H9 (cell line): Measurements from ENCODE around the gene SLC35E4. TPM values are rescaled to one million over a fixed set of nuclear protein-coding genes. Genes with fewer than 3 reads are reported as not detected.

ENCODE experiments used
- DNase-seq: peaks from one replicate; pipeline ENCODE4 v3.0.0-alpha.2; 2017
- H2AFZ ChIP-seq: one replicate; pipeline ENCODE4 v1.6.1; 2013; ENCODE audit warnings: mild to moderate bottlenecking, low read length, control low read depth, moderate library complexity
- H2AK5ac ChIP-seq: 2 replicates; pipeline ENCODE4 v1.6.1; 2013; ENCODE audit warnings: low read length, control low read depth, mixed read lengths; ENCODE audit not compliant: insufficient read length
- H2BK120ac ChIP-seq: one replicate; pipeline ENCODE4 v1.6.1; 2013; ENCODE audit warnings: low read depth, mild to moderate bottlenecking, low read length, control low read depth, inconsistent platforms; ENCODE audit not compliant: poor library complexity, severe bottlenecking
- H2BK12ac ChIP-seq: 2 replicates; pipeline ENCODE4 v1.6.1; 2013; ENCODE audit warnings: low read length, control low read depth, mixed read lengths, low read depth; ENCODE audit not compliant: insufficient read length
- H2BK15ac ChIP-seq: 2 replicates; pipeline ENCODE4 v1.6.1; 2013; ENCODE audit warnings: low read depth, low read length, control low read depth
- H2BK20ac ChIP-seq: one replicate; pipeline ENCODE4 v1.6.1; 2013; ENCODE audit warnings: low read depth, mild to moderate bottlenecking, low read length, control low read depth, inconsistent platforms; ENCODE audit not compliant: poor library complexity, severe bottlenecking
- H2BK5ac ChIP-seq: 2 replicates; pipeline ENCODE4 v1.6.1; 2013; ENCODE audit warnings: low read length, control low read depth, mixed read lengths; ENCODE audit not compliant: insufficient read length
- H3K14ac ChIP-seq: 2 replicates; pipeline ENCODE4 v1.6.1; 2013; ENCODE audit warnings: low read length, control low read depth; ENCODE audit not compliant: insufficient read depth
- H3K18ac ChIP-seq: 2 replicates; pipeline ENCODE4 v1.6.1; 2013; ENCODE audit warnings: low read depth, mild to moderate bottlenecking, mixed read lengths, low read length, control low read depth; ENCODE audit not compliant: insufficient read length
- H3K23ac ChIP-seq: 2 replicates; pipeline ENCODE4 v1.6.1; 2013; ENCODE audit warnings: low read length, control low read depth, mixed read lengths, low read depth; ENCODE audit not compliant: insufficient read length
- H3K23me2 ChIP-seq: 2 replicates; pipeline ENCODE4 v1.6.1; 2013; ENCODE audit warnings: low read depth, mild to moderate bottlenecking, mixed read lengths, low read length, control low read depth; ENCODE audit not compliant: insufficient read length, poor library complexity, severe bottlenecking
- H3K27ac ChIP-seq: 2 replicates; pipeline ENCODE4 v1.5.1; 2013; ENCODE audit warnings: low read length, control low read depth, mixed read lengths, low read depth; ENCODE audit not compliant: insufficient read length
- H3K27me3 ChIP-seq: 2 replicates; pipeline ENCODE4 v1.6.1; 2013; ENCODE audit warnings: low read length, control low read depth, inconsistent platforms; ENCODE audit not compliant: insufficient read depth
- H3K4ac ChIP-seq: 2 replicates; pipeline ENCODE4 v1.6.1; 2013; ENCODE audit warnings: low read depth, mild to moderate bottlenecking, control low read depth, inconsistent platforms, low read length, moderate library complexity
- H3K4me1 ChIP-seq: 2 replicates; pipeline ENCODE4 v1.6.1; 2013; ENCODE audit warnings: low read length, control low read depth, inconsistent platforms; ENCODE audit not compliant: insufficient read depth
- H3K4me2 ChIP-seq: 2 replicates; pipeline ENCODE4 v1.6.1; 2013; ENCODE audit warnings: low read length, control low read depth, mixed read lengths; ENCODE audit not compliant: insufficient read length, insufficient read depth
- H3K56ac ChIP-seq: 2 replicates; pipeline ENCODE4 v1.6.1; 2013; ENCODE audit warnings: low read depth, mild to moderate bottlenecking, mixed read lengths, low read length, control low read depth; ENCODE audit not compliant: insufficient read length
- H3K79me1 ChIP-seq: 2 replicates; pipeline ENCODE4 v1.6.1; 2013; ENCODE audit warnings: low read depth, mild to moderate bottlenecking, moderate library complexity, low read length, control low read depth, inconsistent platforms; ENCODE audit not compliant: insufficient read depth, poor library complexity, severe bottlenecking
- H3K79me2 ChIP-seq: 2 replicates; pipeline ENCODE4 v1.6.1; 2013; ENCODE audit warnings: low read length, control low read depth, inconsistent platforms; ENCODE audit not compliant: insufficient read depth
- H3K9ac ChIP-seq: 2 replicates; pipeline ENCODE4 v1.6.1; 2013; ENCODE audit warnings: low read length, control low read depth, mixed read lengths; ENCODE audit not compliant: insufficient read length; ENCODE audit errors: extremely low read depth
- H3K9me3 ChIP-seq: one replicate; pipeline ENCODE4 v1.6.1; 2013; ENCODE audit warnings: low read depth, low read length, inconsistent platforms; ENCODE audit not compliant: control insufficient read depth
- H3T11ph ChIP-seq: one replicate; pipeline ENCODE4 v1.6.1; 2013; ENCODE audit warnings: mild to moderate bottlenecking, low read length, control low read depth, inconsistent platforms
- H4K20me1 ChIP-seq: one replicate; pipeline ENCODE4 v1.6.1; 2013; ENCODE audit not compliant: control insufficient read depth, insufficient read length, insufficient read depth
- H4K5ac ChIP-seq: 2 replicates; pipeline ENCODE4 v1.6.1; 2013; ENCODE audit warnings: low read depth, mild to moderate bottlenecking, mixed read lengths, low read length, control low read depth; ENCODE audit not compliant: insufficient read length
- H4K8ac ChIP-seq: replicated peaks from 2 replicates; pipeline ENCODE4 v1.6.1; 2013; ENCODE audit warnings: low read length, control low read depth, mixed read lengths, low read depth; ENCODE audit not compliant: insufficient read length
- H4K91ac ChIP-seq: 2 replicates; pipeline ENCODE4 v1.6.1; 2013; ENCODE audit warnings: low read depth, mild to moderate bottlenecking, moderate library complexity, mixed read lengths, low read length, control low read depth; ENCODE audit not compliant: insufficient read length
- H3K27ac Mint-ChIP-seq, 3 experiments: 2 replicates in 2 of 3; 3 replicates in 1 of 3; pipeline ENCODE4 v1.8.0; 2020 to 2021; ENCODE audit warnings: mixed read lengths in 3 of 3, mild to moderate bottlenecking in 1 of 3, moderate library complexity in 1 of 3
- H3K27me3 Mint-ChIP-seq: 2 replicates; pipeline ENCODE4 v1.8.0; 2021; ENCODE audit warnings: low read depth, mild to moderate bottlenecking, moderate library complexity, mixed read lengths
- H3K36me3 Mint-ChIP-seq, 3 experiments: 2 replicates in 2 of 3; 3 replicates in 1 of 3; pipeline ENCODE4 v1.8.0; 2020 to 2021; ENCODE audit warnings: low read depth in 3 of 3, mixed read lengths in 3 of 3; ENCODE audit not compliant: insufficient read depth in 1 of 3
- H3K4me1 Mint-ChIP-seq, 2 experiments: 2 replicates each; pipeline ENCODE4 v1.8.0; 2020; ENCODE audit warnings: mixed read lengths in 2 of 2
- H3K4me3 Mint-ChIP-seq, 2 experiments: 2 replicates in 1 of 2; 3 replicates in 1 of 2; pipeline ENCODE4 v1.8.0; 2020 to 2021; ENCODE audit warnings: mild to moderate bottlenecking in 2 of 2, mixed read lengths in 2 of 2, moderate library complexity in 1 of 2
- H3K9me3 Mint-ChIP-seq, 2 experiments: 2 replicates in 1 of 2; 3 replicates in 1 of 2; pipeline ENCODE4 v1.8.0; 2020; ENCODE audit warnings: mild to moderate bottlenecking in 2 of 2, mixed read lengths in 2 of 2, moderate library complexity in 1 of 2
- WGBS: extraction: QIAGEN DNeasy Blood & Tissue Kit; methylation state at CpG from one replicate; pipeline ENCODE4 v1.1.7; 2013; ENCODE audit warnings: missing lambda C conversion rate, low lambda C conversion rate, mixed read lengths; ENCODE audit not compliant: insufficient read length; ENCODE audit errors: extremely low coverage; 5-methylcytosine and 5-hydroxymethylcytosine counted together
- total RNA-seq: library from RNA; stranded (reverse); gene quantifications from 2 replicates; pipeline ENCODE4 v1.2.1, GENCODE V29; 2021
- TF ChIP-seq, protein P1 (sequence below): fragments of 200-600 bp; sonication (generic); conservative IDR thresholded peaks from 3 replicates; pipeline ENCODE4 v1.8.0; 2021; ENCODE audit warnings: antibody characterized with exemption, mild to moderate bottlenecking

Gene SLC35E4
- total RNA-seq, 1 experiment from 2014 or later, result 3.7 TPM

- H3K27ac Mint-ChIP-seq, result no peak overlapping the region
- Histone ChIP-seq H3K9ac (no peak overlapping the region), H3K9me3 (no peaks in the 10 kb centered on the region), H2BK5ac (no peak overlapping the region), H3K27ac (no peak overlapping the region), H3K79me2 (no peaks in the 10 kb centered on the region), H2AFZ (no peak overlapping the region), H3K14ac (no peak overlapping the region), H2BK15ac (no peak overlapping the region), H3K27me3 (no peaks in the 10 kb centered on the region), H3K18ac (no peak overlapping the region), H3K23me2 (no peaks in the 10 kb centered on the region), H2BK120ac (no peak overlapping the region), H3K23ac (no peak overlapping the region), H2AK5ac (no peak overlapping the region), H3K4me1 (no peaks in the 10 kb centered on the region), H2BK20ac (no peak overlapping the region), H2BK12ac (no peak overlapping the region), H3K4me2 (no peak overlapping the region), H3K4ac (no peak overlapping the region), H3T11ph (no peak overlapping the region), H4K91ac (no peak overlapping the region), H4K8ac (no peak overlapping the region), H4K5ac (no peak overlapping the region), H3K56ac (no peak overlapping the region), H4K20me1 (no peaks in the 10 kb centered on the region), H3K79me1 (no peaks in the 10 kb centered on the region)
- H3K4me3 Mint-ChIP-seq, result no peak overlapping the region
- peaks cover 43 to 82% (median 77%) of the 10 kb centered on the region in 3 experiments for H3K36me3 Mint-ChIP-seq
- no peaks in the 10 kb centered on the region for H3K9me3 Mint-ChIP-seq
- H3K4me1 Mint-ChIP-seq, result no peaks in the 10 kb centered on the region
- H3K27me3 Mint-ChIP-seq, result no peaks in the 10 kb centered on the region
- no peak for DNase-seq
- TF ChIP-seq, protein P1, sequence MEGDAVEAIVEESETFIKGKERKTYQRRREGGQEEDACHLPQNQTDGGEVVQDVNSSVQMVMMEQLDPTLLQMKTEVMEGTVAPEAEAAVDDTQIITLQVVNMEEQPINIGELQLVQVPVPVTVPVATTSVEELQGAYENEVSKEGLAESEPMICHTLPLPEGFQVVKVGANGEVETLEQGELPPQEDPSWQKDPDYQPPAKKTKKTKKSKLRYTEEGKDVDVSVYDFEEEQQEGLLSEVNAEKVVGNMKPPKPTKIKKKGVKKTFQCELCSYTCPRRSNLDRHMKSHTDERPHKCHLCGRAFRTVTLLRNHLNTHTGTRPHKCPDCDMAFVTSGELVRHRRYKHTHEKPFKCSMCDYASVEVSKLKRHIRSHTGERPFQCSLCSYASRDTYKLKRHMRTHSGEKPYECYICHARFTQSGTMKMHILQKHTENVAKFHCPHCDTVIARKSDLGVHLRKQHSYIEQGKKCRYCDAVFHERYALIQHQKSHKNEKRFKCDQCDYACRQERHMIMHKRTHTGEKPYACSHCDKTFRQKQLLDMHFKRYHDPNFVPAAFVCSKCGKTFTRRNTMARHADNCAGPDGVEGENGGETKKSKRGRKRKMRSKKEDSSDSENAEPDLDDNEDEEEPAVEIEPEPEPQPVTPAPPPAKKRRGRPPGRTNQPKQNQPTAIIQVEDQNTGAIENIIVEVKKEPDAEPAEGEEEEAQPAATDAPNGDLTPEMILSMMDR, result no peak
- WGBS, result no CpG with 5 or more reads among the region's 7 CpGs
These were observed 20.0 kb upstream of the SLC35E4 start for GRCh38 chr22:30615543-30615954.
